Muscle of leg (tissue), 11 donors: Measurements from ENCODE around the gene RHBDL1. TPM values are rescaled to one million over a fixed set of nuclear protein-coding genes. Genes with fewer than 3 reads are reported as not detected.

Experiments used
- DNase-seq: peaks from one replicate; pipeline ENCODE4 v3.0.0; 2013
- H3K27ac ChIP-seq: one replicate; pipeline ENCODE4 v1.5.1; 2013; ENCODE audit warnings: mild to moderate bottlenecking, low read length, control low read depth
- H3K27me3 ChIP-seq: one replicate; pipeline ENCODE4 v1.6.1; 2013; ENCODE audit warnings: low read length; ENCODE audit not compliant: control insufficient read depth, insufficient read depth
- H3K36me3 ChIP-seq: one replicate; pipeline ENCODE4 v1.6.1; 2013; ENCODE audit warnings: low read length; ENCODE audit not compliant: control insufficient read depth, insufficient read depth
- H3K4me1 ChIP-seq: one replicate; pipeline ENCODE4 v1.6.1; 2013; ENCODE audit warnings: low read length; ENCODE audit not compliant: control insufficient read depth, insufficient read depth
- H3K4me3 ChIP-seq: one replicate; pipeline ENCODE4 v1.5.1; 2013; ENCODE audit warnings: low read length, control low read depth
- H3K9me3 ChIP-seq: replicated peaks from 2 replicates; pipeline ENCODE4 v1.6.1; 2013; ENCODE audit warnings: low read depth, low read length; ENCODE audit not compliant: control insufficient read depth
- WGBS: methylation state at CpG from one replicate; pipeline ENCODE4 v1.1.5; 2013; ENCODE audit warnings: missing lambda C conversion rate; ENCODE audit not compliant: insufficient coverage; 5-methylcytosine and 5-hydroxymethylcytosine counted together
- polyA plus RNA-seq, 8 donors: library from polyadenylated mRNA; unstranded; fragments of 120-200 nt; gene quantifications; one replicate each; pipeline versions ENCODE4 v1.2.1 to v1.2.3, GENCODE V29; 2013; ENCODE audit warnings: inconsistent platforms in 1 of 8, low replicate concordance in 1 of 8; ENCODE audit not compliant: insufficient read length in 8 of 8, insufficient read depth in 1 of 8
- total RNA-seq: library from RNA; stranded (reverse); fragments of 120-200 nt; gene quantifications from one replicate; pipeline ENCODE4 v1.2.4, GENCODE V29; 2013

RHBDL1 gene
- total and polyA plus RNA-seq, 9 donors, result 0.84 to 2.6 (median 1.6) TPM

- Histone ChIP-seq H3K4me1 (peaks cover 16% of the 10 kb centered on the region), H3K27me3 (no peaks in the 10 kb centered on the region), H3K4me3 (no peak overlapping the region), H3K36me3 (peaks cover 43% of the 10 kb centered on the region), H3K9me3 (no peaks in the 10 kb centered on the region), H3K27ac (no peak overlapping the region)
- DNase-seq, result no peak
- 86% methylated on average over 33 of the region's 35 CpGs for WGBS
These were observed 16.5 kb upstream of the RHBDL1 start for GRCh38 chr16:658679-659571.

GRCh38 chr16:659618-660017, 15.9 kb upstream of the RHBDL1 start:
- Histone ChIP-seq H3K36me3 (peaks cover 43% of the 10 kb centered on the region), H3K4me3 (no peak overlapping the region), H3K27me3 (no peaks in the 10 kb centered on the region), H3K9me3 (no peaks in the 10 kb centered on the region), H3K4me1 (peaks cover 16% of the 10 kb centered on the region), H3K27ac (no peak overlapping the region)
- no peak for DNase-seq
- 81% methylated on average over 19 of the region's 20 CpGs for WGBS

- WGBS, result 49% methylated on average over 6 of the region's 6 CpGs
- Histone ChIP-seq H3K9me3 (no peaks in the 10 kb centered on the region), H3K36me3 (peaks cover 43% of the 10 kb centered on the region), H3K4me1 (peaks cover 16% of the 10 kb centered on the region), H3K4me3 (no peak overlapping the region), H3K27me3 (no peaks in the 10 kb centered on the region), H3K27ac (peak overlapping the region; percentile 51)
- no peak for DNase-seq
These were observed 15.4 kb upstream of the RHBDL1 start for GRCh38 chr16:660132-660458.

DNA sequence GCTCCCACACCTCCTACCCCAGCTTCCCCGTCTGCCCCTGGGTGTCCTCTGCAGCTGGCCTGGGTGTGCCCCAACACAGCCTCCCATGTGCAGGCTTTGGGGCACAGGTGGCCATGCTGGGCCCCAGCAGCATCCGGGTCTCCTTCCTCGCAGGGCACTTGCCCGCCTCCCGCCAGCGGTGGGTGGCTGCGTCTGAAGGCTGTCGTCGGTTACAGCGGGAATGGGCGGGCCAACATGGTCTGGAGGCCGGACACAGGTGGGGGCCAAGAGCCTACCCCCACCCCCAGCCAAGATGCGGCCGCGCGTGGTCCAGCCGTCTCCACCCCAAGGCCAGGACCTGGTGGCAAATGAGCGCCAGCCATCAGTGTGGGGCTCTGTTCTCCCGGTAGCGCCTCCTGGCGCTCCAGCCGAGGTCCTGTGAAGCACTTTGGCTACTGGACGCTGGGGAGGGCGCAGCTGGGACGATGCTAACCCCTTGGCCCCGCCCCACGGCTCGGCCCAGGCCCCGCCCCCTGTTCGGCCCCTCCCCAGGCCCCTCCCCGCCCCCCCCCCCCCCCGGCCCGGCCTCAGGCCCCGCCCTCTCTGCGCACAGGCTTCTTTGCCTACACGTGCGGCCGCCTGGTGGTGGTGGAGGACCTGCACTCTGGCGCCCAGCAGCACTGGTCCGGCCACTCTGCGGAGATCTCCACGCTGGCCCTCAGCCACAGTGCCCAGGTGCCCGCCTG, 14.8 kb upstream of the RHBDL1 start:
- Histone ChIP-seq H3K36me3 (peaks cover 39% of the 10 kb centered on the region), H3K4me3 (no peak overlapping the region), H3K27me3 (no peaks in the 10 kb centered on the region), H3K9me3 (no peaks in the 10 kb centered on the region), H3K4me1 (peaks cover 16% of the 10 kb centered on the region), H3K27ac (peak overlapping the region; percentile 51)
- peak; percentile 85 for DNase-seq
- WGBS, result 23% methylated on average over 30 of the region's 43 CpGs

GRCh38 chr16:661184-661821, 14.2 kb upstream of the RHBDL1 start:
- Histone ChIP-seq H3K27me3 (no peaks in the 10 kb centered on the region), H3K4me3 (no peak overlapping the region), H3K36me3 (peaks cover 32% of the 10 kb centered on the region), H3K27ac (peak overlapping the region; percentile 24), H3K9me3 (no peaks in the 10 kb centered on the region), H3K4me1 (peaks cover 16% of the 10 kb centered on the region)
- WGBS, result 69% methylated on average over 26 of the region's 35 CpGs
- no peak for DNase-seq

DNA sequence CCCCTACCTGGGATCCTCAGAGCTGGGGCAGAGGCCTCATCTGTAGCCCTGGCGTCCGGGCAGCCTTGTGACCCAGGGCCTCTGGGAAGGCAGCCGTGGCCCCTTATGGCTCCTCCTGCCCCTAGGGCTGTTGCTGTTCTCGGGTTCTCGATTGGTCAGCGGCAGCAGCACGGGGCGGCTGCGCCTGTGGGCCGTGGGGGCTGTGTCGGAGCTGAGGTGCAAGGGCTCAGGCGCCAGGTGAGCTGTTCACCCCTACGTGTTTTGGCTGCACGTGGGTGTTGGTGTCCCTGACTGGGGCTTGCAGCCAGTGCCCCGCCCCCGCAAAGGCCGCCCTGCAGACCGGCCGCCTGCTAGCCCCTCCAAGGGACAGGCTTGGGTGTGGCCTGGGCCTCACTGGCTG, 13.4 kb upstream of the RHBDL1 start:
- Histone ChIP-seq H3K9me3 (no peaks in the 10 kb centered on the region), H3K27ac (no peak overlapping the region), H3K4me3 (no peak overlapping the region), H3K4me1 (peaks cover 16% of the 10 kb centered on the region), H3K27me3 (no peaks in the 10 kb centered on the region), H3K36me3 (peaks cover 24% of the 10 kb centered on the region)
- 91% methylated on average over 19 of the region's 19 CpGs for WGBS
- no peak for DNase-seq

DNA sequence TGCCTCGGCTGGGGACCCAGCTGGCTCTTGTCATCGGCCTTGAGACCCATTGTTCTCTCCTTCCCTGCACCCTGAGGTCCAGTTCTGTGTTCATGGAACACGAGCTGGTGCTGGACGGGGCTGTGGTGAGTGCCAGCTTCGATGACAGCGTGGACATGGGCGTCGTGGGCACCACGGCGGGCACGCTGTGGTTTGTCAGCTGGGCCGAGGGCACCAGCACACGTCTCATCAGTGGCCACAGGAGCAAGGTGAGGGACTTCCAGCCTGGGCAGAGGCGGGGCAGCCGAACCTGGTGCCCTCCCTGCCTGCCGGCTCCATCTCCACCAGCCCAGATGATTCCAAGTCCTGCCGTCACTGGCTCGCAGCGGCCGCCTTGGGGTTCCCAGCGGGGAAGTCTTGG, 12.9 kb upstream of the RHBDL1 start:
- no peak overlapping the region for H3K4me3 ChIP-seq
- no peak for DNase-seq
- no peak overlapping the region for H3K27ac ChIP-seq
- peaks cover 19% of the 10 kb centered on the region for H3K36me3 ChIP-seq
- 95% methylated on average over 21 of the region's 21 CpGs for WGBS
- no peaks in the 10 kb centered on the region for H3K27me3 ChIP-seq
- no peaks in the 10 kb centered on the region for H3K9me3 ChIP-seq
- H3K4me1 ChIP-seq, result peaks cover 21% of the 10 kb centered on the region

DNA sequence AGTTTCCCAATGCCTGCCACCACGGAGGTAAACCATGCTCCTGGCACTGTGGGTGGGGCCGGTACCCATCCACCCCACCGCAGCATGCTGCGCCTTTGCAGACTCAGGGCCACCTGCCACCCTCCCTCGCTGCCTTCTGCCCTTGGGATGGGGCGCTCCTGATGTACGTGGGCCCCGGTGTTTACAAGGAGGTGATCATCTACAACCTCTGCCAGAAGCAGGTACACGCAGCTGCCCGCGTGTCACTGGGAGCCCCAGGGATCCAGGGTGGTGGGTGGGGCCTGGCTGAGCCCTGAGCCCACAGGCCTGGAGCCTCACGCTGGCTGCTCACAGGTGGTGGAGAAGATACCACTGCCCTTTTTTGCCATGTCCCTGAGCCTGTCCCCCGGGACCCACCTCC, 8.9 kb upstream of the RHBDL1 start:
- Histone ChIP-seq H3K36me3 (peaks cover 25% of the 10 kb centered on the region), H3K4me3 (no peak overlapping the region), H3K27me3 (no peaks in the 10 kb centered on the region), H3K4me1 (peaks cover 19% of the 10 kb centered on the region), H3K9me3 (no peaks in the 10 kb centered on the region), H3K27ac (no peak overlapping the region)
- WGBS, result 89% methylated on average over 10 of the region's 13 CpGs
- DNase-seq, result no peak

GRCh38 chr16:667113-667779, 8.2 kb upstream of the RHBDL1 start:
- WGBS, result 82% methylated on average over 19 of the region's 22 CpGs
- H3K36me3 ChIP-seq, result peaks cover 31% of the 10 kb centered on the region
- no peak overlapping the region for H3K4me3 ChIP-seq
- no peak overlapping the region for H3K27ac ChIP-seq
- peaks cover 19% of the 10 kb centered on the region for H3K4me1 ChIP-seq
- H3K27me3 ChIP-seq, result no peaks in the 10 kb centered on the region
- no peaks in the 10 kb centered on the region for H3K9me3 ChIP-seq
- DNase-seq, result no peak
